ENCODE results near the gene LY6G6D.

The LY6G6D gene

GRCh38 chr6:31691078-31691463, 24.1 kb upstream of the LY6G6D start:
- no peak for TF ChIP-seq CTCF (IDR thresholded peaks at IDR 0.05; ENCODE audit: unreplicated experiment in 3 of 3)
- Mint-ChIP-seq H3K4me3 (no peak overlapping the region), H3K4me1 (peaks cover 8% of the 10 kb centered on the region), H3K27ac (no peak overlapping the region), H3K27me3 (ENCODE audit: low read depth) (no peaks in the 10 kb centered on the region), H3K9me3 (no peaks in the 10 kb centered on the region), H3K36me3 (ENCODE audit: low read depth) (peaks cover 63% of the 10 kb centered on the region)

- H3K9me3 Mint-ChIP-seq = no peaks in the 10 kb centered on the region
- H3K27ac Mint-ChIP-seq = no peak overlapping the region
- no peaks in the 10 kb centered on the region for H3K27me3 Mint-ChIP-seq (ENCODE audit: low read depth)
- peaks cover 61% of the 10 kb centered on the region for H3K36me3 Mint-ChIP-seq (ENCODE audit: low read depth)
- peaks cover 8% of the 10 kb centered on the region for H3K4me1 Mint-ChIP-seq
- TF ChIP-seq CTCF (IDR thresholded peaks at IDR 0.05; ENCODE audit: unreplicated experiment in 3 of 3) = no peak
- no peak overlapping the region for H3K4me3 Mint-ChIP-seq
Measured at GRCh38 chr6:31691564-31692108, 23.5 kb upstream of the LY6G6D start.

GRCh38 chr6:31692353-31692752, 22.8 kb upstream of the LY6G6D start:
- Mint-ChIP-seq H3K9me3 (no peaks in the 10 kb centered on the region), H3K36me3 (ENCODE audit: low read depth) (peaks cover 61% of the 10 kb centered on the region), H3K27me3 (ENCODE audit: low read depth) (no peaks in the 10 kb centered on the region), H3K27ac (no peak overlapping the region), H3K4me1 (peaks cover 6% of the 10 kb centered on the region), H3K4me3 (no peak overlapping the region)
- TF ChIP-seq CTCF (IDR thresholded peaks at IDR 0.05; ENCODE audit: unreplicated experiment in 3 of 3) = no peak

GRCh38 chr6:31692886-31693285, 22.3 kb upstream of the LY6G6D start:
- Mint-ChIP-seq H3K4me3 (no peak overlapping the region), H3K27me3 (ENCODE audit: low read depth) (no peaks in the 10 kb centered on the region), H3K4me1 (peaks cover under 1% of the 10 kb centered on the region), H3K27ac (no peak overlapping the region), H3K9me3 (no peaks in the 10 kb centered on the region), H3K36me3 (ENCODE audit: low read depth) (peaks cover 63% of the 10 kb centered on the region)
- no peak for TF ChIP-seq CTCF (IDR thresholded peaks at IDR 0.05; ENCODE audit: unreplicated experiment in 3 of 3)

GRCh38 chr6:31693535-31693934, 21.6 kb upstream of the LY6G6D start:
- TF ChIP-seq CTCF (IDR thresholded peaks at IDR 0.05; ENCODE audit: unreplicated experiment in 3 of 3) = no peak
- no peaks in the 10 kb centered on the region for H3K4me1 Mint-ChIP-seq
- H3K9me3 Mint-ChIP-seq = no peaks in the 10 kb centered on the region
- H3K27me3 Mint-ChIP-seq (ENCODE audit: low read depth) = no peaks in the 10 kb centered on the region
- no peak overlapping the region for H3K4me3 Mint-ChIP-seq
- no peak overlapping the region for H3K27ac Mint-ChIP-seq
- peaks cover 64% of the 10 kb centered on the region for H3K36me3 Mint-ChIP-seq (ENCODE audit: low read depth)

- peaks cover 10% of the 10 kb centered on the region for H3K4me1 Mint-ChIP-seq
- no peak for TF ChIP-seq CTCF (IDR thresholded peaks at IDR 0.05; ENCODE audit: unreplicated experiment in 3 of 3)
- no peak overlapping the region for H3K4me3 Mint-ChIP-seq
- no peaks in the 10 kb centered on the region for H3K27me3 Mint-ChIP-seq (ENCODE audit: low read depth)
- no peaks in the 10 kb centered on the region for H3K9me3 Mint-ChIP-seq
- H3K36me3 Mint-ChIP-seq (ENCODE audit: low read depth) = peaks cover 48% of the 10 kb centered on the region
- peak overlapping the region in 1 of 3 experiments; percentile 0 for H3K27ac Mint-ChIP-seq
Measured at GRCh38 chr6:31697555-31697954, 17.6 kb upstream of the LY6G6D start.
